C4-2B (cell line): Measurements from ENCODE around the gene TMEM186.
"Not testable (repeated sequence)": the region's sequence is repeated elsewhere in the genome, so short reads cannot be mapped to it uniquely, and the experiment has no call there.

Experiments
- CTCF ChIP-seq: fragments of 450-650 bp; conservative IDR thresholded peaks from 2 replicates; pipeline ENCODE4 v1.5.1; 2017; ENCODE audit warnings: mild to moderate bottlenecking
- ZFX ChIP-seq: fragments of 450-650 bp; IDR thresholded peaks from 2 replicates; pipeline ENCODE4 v1.6.1; 2017

- TF ChIP-seq CTCF, ZFX: not testable (repeated sequence)
These were observed 11.1 kb downstream of the TMEM186 start for GRCh38 chr16:8786316-8786715.
